GM23248 (cell line): Measurements from ENCODE around the gene DAB2IP. TPM values are rescaled to one million over a fixed set of nuclear protein-coding genes. Genes with fewer than 3 reads are reported as not detected.

Experiments
- DNase-seq: peaks from one replicate; pipeline ENCODE4 v3.0.0-alpha.2; 2015
- H2AFZ ChIP-seq: fragments of 200-600 bp; sonication (generic); 2 replicates; pipeline ENCODE4 v1.6.1; 2016; ENCODE audit warnings: antibody characterized with exemption
- H3F3A ChIP-seq: fragments of 200-600 bp; sonication (generic); 2 replicates; pipeline ENCODE4 v1.6.1; 2016; ENCODE audit warnings: mild to moderate bottlenecking, antibody characterized with exemption, mixed run types; ENCODE audit not compliant: insufficient read depth
- H3K27ac ChIP-seq: fragments of 200-600 bp; sonication (generic); 2 replicates; pipeline ENCODE4 v1.5.1; 2016; ENCODE audit warnings: mild to moderate bottlenecking
- H3K27me3 ChIP-seq: fragments of 200-600 bp; sonication (generic); replicated peaks from 2 replicates; pipeline ENCODE4 v1.6.1; 2016; ENCODE audit warnings: mild to moderate bottlenecking; ENCODE audit not compliant: insufficient read depth
- H3K36me3 ChIP-seq: fragments of 200-600 bp; sonication (generic); 2 replicates; pipeline ENCODE4 v1.6.1; 2016; ENCODE audit warnings: low read depth, mild to moderate bottlenecking
- H3K4me1 ChIP-seq: fragments of 200-600 bp; sonication (generic); 2 replicates; pipeline ENCODE4 v1.6.1; 2016; ENCODE audit warnings: mild to moderate bottlenecking; ENCODE audit not compliant: insufficient read depth
- H3K4me2 ChIP-seq: fragments of 200-600 bp; sonication (generic); one replicate; pipeline ENCODE4 v1.6.1; 2016; ENCODE audit warnings: mild to moderate bottlenecking; ENCODE audit not compliant: unreplicated experiment
- H3K4me3 ChIP-seq: fragments of 200-600 bp; sonication (generic); 2 replicates; pipeline ENCODE4 v1.5.1; 2016; ENCODE audit warnings: mild to moderate bottlenecking
- H3K79me2 ChIP-seq: fragments of 200-600 bp; sonication (generic); 2 replicates; pipeline ENCODE4 v1.6.1; 2016; ENCODE audit warnings: mild to moderate bottlenecking; ENCODE audit not compliant: insufficient read depth
- H3K9ac ChIP-seq: fragments of 200-600 bp; sonication (generic); 2 replicates; pipeline ENCODE4 v1.6.1; 2016; ENCODE audit warnings: mild to moderate bottlenecking
- H3K9me2 ChIP-seq: fragments of 200-600 bp; sonication (generic); 2 replicates; pipeline ENCODE4 v1.6.1; 2016; ENCODE audit warnings: mixed run types, mild to moderate bottlenecking, moderate library complexity; ENCODE audit not compliant: insufficient read depth
- H3K9me3 ChIP-seq: fragments of 200-600 bp; sonication (generic); one replicate; pipeline ENCODE4 v1.6.1; 2017; ENCODE audit warnings: low read depth
- H4K20me1 ChIP-seq: fragments of 200-600 bp; sonication (generic); 2 replicates; pipeline ENCODE4 v1.6.0; 2016; ENCODE audit not compliant: insufficient read depth
- EZH2 ChIP-seq: fragments of 200-600 bp; sonication (generic); IDR thresholded peaks from 2 replicates; pipeline ENCODE4 v1.6.1; 2018; ENCODE audit warnings: antibody characterized with exemption, mild to moderate bottlenecking; ENCODE audit not compliant: insufficient read depth, poor library complexity, severe bottlenecking
- EZH2phosphoT487 ChIP-seq: fragments of 200-600 bp; sonication (generic); IDR thresholded peaks from 2 replicates; pipeline ENCODE4 v1.6.1; 2018; ENCODE audit warnings: antibody characterized with exemption, moderate library complexity, mild to moderate bottlenecking, low read depth; ENCODE audit not compliant: insufficient read depth
- WGBS, 2 experiments: methylation state at CpG; one replicate each; pipeline ENCODE4 v1.1.6; 2015 to 2017; ENCODE audit warnings: low lambda C conversion rate in 2 of 2, low coverage in 1 of 2; ENCODE audit errors: missing lambda C conversion rate in 2 of 2; 5-methylcytosine and 5-hydroxymethylcytosine counted together
- in situ Hi-C: fragments of 300-500 bp; cut with MboI; formaldehyde crosslinking; loops from 2 replicates; pipeline ENCODE4 v1.15.0; 2020
- polyA plus RNA-seq: library from polyadenylated mRNA; unstranded; fragments of >200 nt; fragmentation: Nextera tagmentation; extraction: Ambion mirVana; gene quantifications from 2 replicates; pipeline ENCODE4 v1.2.1, GENCODE V29; 2016
- total RNA-seq: library from RNA; depleted of rRNA; stranded (reverse); fragments of >200 nt; shearing (Covaris generic); gene quantifications from 2 replicates; pipeline ENCODE4 v1.2.3, GENCODE V29; 2014

DAB2IP gene
- total and polyA plus RNA-seq, 2 experiments from 2014 or later: 2.6 to 19.7 TPM

GRCh38 chr9:121645003-121645402, 6.4 kb upstream of the DAB2IP start:
- H3K27me3 ChIP-seq: peaks cover 3% of the 10 kb centered on the region; the same call in 1 of the 2 replicates
- H3K9ac ChIP-seq: no peak overlapping the region
- no peak for DNase-seq
- no peak overlapping the region for H2AFZ ChIP-seq
- no peak overlapping the region for H3K4me2 ChIP-seq
- no peaks in the 10 kb centered on the region for H4K20me1 ChIP-seq
- no peaks in the 10 kb centered on the region for H3K9me2 ChIP-seq
- H3K9me3 ChIP-seq: no peaks in the 10 kb centered on the region
- TF ChIP-seq EZH2phosphoT487 (no peak), EZH2 (no peak)
- no peak overlapping the region for H3K27ac ChIP-seq
- WGBS, 2 experiments: 66 to 68% methylated on average over 4 of the region's 4 CpGs
- H3K4me1 ChIP-seq: no peaks in the 10 kb centered on the region
- no peak overlapping the region for H3K4me3 ChIP-seq
- H3K36me3 ChIP-seq: no peaks in the 10 kb centered on the region
- H3K79me2 ChIP-seq: no peaks in the 10 kb centered on the region
- in situ Hi-C loops: no loop called here
- no peaks in the 10 kb centered on the region for H3F3A ChIP-seq

DNA sequence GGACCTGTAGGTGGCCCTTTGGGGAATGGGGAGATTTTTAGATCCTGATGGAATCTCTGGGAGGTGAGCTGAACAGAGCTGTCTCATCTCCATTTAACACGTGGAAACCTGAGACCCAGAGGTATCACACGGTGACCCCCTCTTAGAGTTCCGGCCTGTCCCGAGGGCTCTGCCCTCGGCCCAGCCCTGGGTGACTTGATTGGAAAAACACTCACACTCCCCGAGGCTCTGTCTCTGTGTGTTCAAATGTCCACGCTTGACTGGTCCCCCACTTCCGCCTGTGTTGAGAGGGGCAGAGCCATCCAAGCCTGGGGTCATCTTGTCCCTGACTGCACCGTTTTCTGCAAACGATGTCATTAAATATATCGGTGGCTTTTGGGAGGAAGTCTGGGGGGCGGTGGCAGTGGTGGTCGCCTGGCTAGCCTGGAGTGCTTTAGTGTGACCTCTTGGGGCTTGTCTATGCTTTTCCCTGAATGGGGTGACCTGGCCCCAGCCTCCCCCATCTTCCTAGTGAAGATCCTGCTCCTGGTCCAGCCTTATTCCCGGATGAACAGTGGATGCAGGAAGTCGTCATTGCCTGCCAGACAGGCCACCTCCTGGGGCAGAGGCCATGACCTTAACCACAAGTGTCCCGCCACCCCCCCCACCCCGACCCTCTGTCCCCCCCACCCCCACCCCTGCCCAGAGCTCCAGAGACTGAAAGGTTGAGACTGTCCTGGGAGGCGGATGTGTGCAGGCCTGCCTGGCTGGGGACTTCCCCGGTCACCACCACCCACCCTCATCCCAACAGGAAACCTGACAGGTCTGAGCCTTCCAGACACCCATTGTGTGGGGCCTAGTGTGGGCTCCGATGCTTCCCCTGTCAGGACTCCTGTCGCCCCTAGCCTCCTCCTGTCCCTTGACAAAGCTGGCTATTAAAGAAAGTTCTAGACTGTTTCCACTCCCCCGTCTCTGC, 5.3 kb upstream of the DAB2IP start:
- Histone ChIP-seq H3K27me3 (peaks cover 3% of the 10 kb centered on the region; the same call in 1 of the 2 replicates), H2AFZ (no peak overlapping the region), H4K20me1 (no peaks in the 10 kb centered on the region), H3K9ac (no peak overlapping the region), H3K27ac (no peak overlapping the region), H3K4me2 (no peak overlapping the region), H3K36me3 (no peaks in the 10 kb centered on the region), H3K4me3 (no peak overlapping the region), H3F3A (no peaks in the 10 kb centered on the region), H3K9me3 (no peaks in the 10 kb centered on the region), H3K9me2 (no peaks in the 10 kb centered on the region), H3K79me2 (no peaks in the 10 kb centered on the region), H3K4me1 (no peaks in the 10 kb centered on the region)
- no peak for DNase-seq
- 75 to 80% methylated on average over 20 to 22 of the region's 22 CpGs for WGBS, 2 experiments
- in situ Hi-C loops: no loop called here
- TF ChIP-seq EZH2phosphoT487 (no peak), EZH2 (no peak)

DNA sequence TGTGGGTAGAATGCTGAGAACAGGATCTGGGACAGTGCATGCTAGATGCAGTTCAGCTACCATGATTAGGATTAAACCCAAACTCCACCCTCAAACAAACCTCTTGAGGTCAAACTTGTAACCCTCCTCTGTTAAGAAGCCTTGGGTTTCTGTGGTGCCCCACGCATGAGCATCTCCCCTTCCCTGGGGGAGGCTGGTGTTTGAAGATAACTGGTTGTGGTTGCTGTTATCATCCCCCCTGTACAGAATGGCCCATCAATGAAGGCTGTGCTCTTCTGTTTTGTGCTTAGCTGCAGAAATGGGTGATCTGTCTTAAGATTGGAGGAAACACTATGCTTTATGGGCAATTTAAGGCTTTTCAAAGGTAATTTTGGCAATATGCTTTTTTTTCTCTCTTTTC, 4.4 kb upstream of the DAB2IP start:
- H3F3A ChIP-seq: no peaks in the 10 kb centered on the region
- no peak overlapping the region for H3K4me2 ChIP-seq
- no peaks in the 10 kb centered on the region for H3K36me3 ChIP-seq
- no peak overlapping the region for H3K27ac ChIP-seq
- H3K27me3 ChIP-seq: peaks cover 6% of the 10 kb centered on the region; the same call in 1 of the 2 replicates
- no peak overlapping the region for H2AFZ ChIP-seq
- in situ Hi-C loops: no loop called here
- TF ChIP-seq EZH2 (no peak), EZH2phosphoT487 (no peak)
- no peaks in the 10 kb centered on the region for H3K79me2 ChIP-seq
- DNase-seq: no peak
- H3K9me2 ChIP-seq: no peaks in the 10 kb centered on the region
- no peaks in the 10 kb centered on the region for H4K20me1 ChIP-seq
- no peak overlapping the region for H3K4me3 ChIP-seq
- WGBS, 2 experiments: 81 to 95% methylated on average over 1 of the region's 1 CpG
- no peak overlapping the region for H3K9ac ChIP-seq
- no peaks in the 10 kb centered on the region; the same call in 1 of the 2 replicates for H3K4me1 ChIP-seq
- H3K9me3 ChIP-seq: no peaks in the 10 kb centered on the region

DNA sequence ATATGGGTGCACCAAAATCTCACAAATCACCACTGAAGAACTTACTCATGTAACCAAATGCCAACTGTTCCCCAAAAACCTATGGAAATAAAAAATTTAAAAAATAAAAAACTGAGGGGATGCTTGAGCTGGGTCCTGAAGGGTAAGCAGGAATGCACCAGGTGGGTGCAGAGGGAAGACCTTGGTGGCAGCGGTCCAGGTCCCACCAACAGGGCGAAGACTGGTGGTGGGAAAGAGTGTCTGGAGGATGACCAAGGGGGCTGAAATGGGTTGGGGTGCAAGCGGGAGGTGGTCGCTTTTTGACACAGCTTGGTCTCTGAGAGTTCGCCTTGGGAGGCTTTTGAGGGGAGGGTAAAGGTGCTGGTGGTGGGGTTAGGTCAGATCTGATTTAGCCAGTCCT, 3.3 kb upstream of the DAB2IP start:
- Histone ChIP-seq H4K20me1 (no peaks in the 10 kb centered on the region), H3K27me3 (peaks cover 15% of the 10 kb centered on the region; the same call in 1 of the 2 replicates), H3K79me2 (no peaks in the 10 kb centered on the region), H3K9me2 (no peaks in the 10 kb centered on the region), H3K27ac (no peak overlapping the region), H3K9ac (no peak overlapping the region), H3K36me3 (no peaks in the 10 kb centered on the region), H2AFZ (no peak overlapping the region), H3K4me2 (no peak overlapping the region), H3K4me1 (no peaks in the 10 kb centered on the region; the same call in 1 of the 2 replicates), H3K9me3 (no peaks in the 10 kb centered on the region), H3F3A (no peaks in the 10 kb centered on the region), H3K4me3 (no peak overlapping the region)
- whole genome bisulfite sequencing, 2 experiments: 92 to 95% methylated on average over 5 of the region's 5 CpGs
- no peak for TF ChIP-seq EZH2phosphoT487
- TF ChIP-seq EZH2: no peak
- in situ Hi-C loops: no loop called here
- DNase-seq: no peak
